ENCODE measurements around the gene KDM4C. TPM values are rescaled to one million over a fixed set of nuclear protein-coding genes. Genes with fewer than 3 reads are reported as not detected.

The KDM4C gene
- total and polyA plus RNA-seq, 11 donors, result 4.4 to 19.9 (median 13.3) TPM

- DNase-seq (peak in 2 of 5 donors; percentile 32 to 56), ATAC-seq (peak; percentile 47 to 83 (median 64))
- TF ChIP-seq POLR2A (IDR thresholded peaks at IDR 0.05) (no peak), CTCF (IDR thresholded peaks at IDR 0.05) (no peak)
- Histone ChIP-seq H3K27me3 (no peaks in the 10 kb centered on the region), H3K36me3 (peaks cover 0 to 36% (median 10%) of the 10 kb centered on the region in 9 donors), H3K4me3 (no peak overlapping the region), H3K9me3 (peaks cover 0 to 3% (median 0%) of the 10 kb centered on the region in 12 donors), H3K27ac (no peak overlapping the region), H3K4me1 (peaks cover 0 to 12% (median 0%) of the 10 kb centered on the region in 12 donors)
- 34 to 42% (median 37%) methylated on average over 2 of the region's 2 CpGs for WGBS, 4 donors
- intact Hi-C loops (cut with DNase I), result loop anchor here in 1 of 10 donors (5.0 kb wide), 1 partner anchor 38 kb away; no protein-coding TSS in a partner anchor
These were observed 346.9 kb downstream of the KDM4C start for GRCh38 chr9:7104625-7105024.

GRCh38 chr9:7105095-7105494, 347.3 kb downstream of the KDM4C start:
- DNase-seq (no peak), ATAC-seq (peak in 1 of 4 donors; percentile 42)
- Histone ChIP-seq H3K27ac (no peak overlapping the region), H3K36me3 (peaks cover 0 to 36% (median 10%) of the 10 kb centered on the region in 9 donors), H3K4me3 (no peak overlapping the region), H3K9me3 (no peaks in the 10 kb centered on the region), H3K27me3 (no peaks in the 10 kb centered on the region), H3K4me1 (peaks cover 0 to 12% (median 0%) of the 10 kb centered on the region in 12 donors)
- 68 to 75% (median 72%) methylated on average over 2 of the region's 2 CpGs for WGBS, 4 donors
- intact Hi-C loops (cut with DNase I), result loop anchor here in 1 of 10 donors (5.0 kb wide), 1 partner anchor 37 kb away; no protein-coding TSS in a partner anchor
- no peak for TF ChIP-seq CTCF (IDR thresholded peaks at IDR 0.05)
- no peak for TF ChIP-seq POLR2A (IDR thresholded peaks at IDR 0.05)

DNA sequence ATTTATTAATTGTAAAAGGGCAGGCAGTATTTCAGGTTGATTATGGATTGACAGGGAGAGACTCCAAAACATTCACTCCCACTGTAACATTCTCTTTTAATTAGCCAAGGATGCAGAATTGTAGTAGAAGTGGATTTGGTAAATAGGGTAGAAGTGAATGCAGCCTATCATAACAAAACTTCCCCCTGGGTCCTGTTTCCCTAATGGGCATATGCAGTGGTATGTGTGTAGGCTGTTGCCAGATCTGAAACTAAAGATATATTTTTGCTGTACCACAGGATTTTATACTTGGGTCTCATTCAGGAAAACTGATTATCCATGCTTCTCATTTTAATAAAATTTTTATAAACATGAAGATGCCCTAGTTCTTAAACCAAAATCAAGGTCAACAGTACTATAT, 351.2 kb downstream of the KDM4C start:
- H3K4me3 ChIP-seq, result no peak overlapping the region
- no peak for ATAC-seq
- no peak for DNase-seq

GRCh38 chr9:7111413-7111812, 353.6 kb downstream of the KDM4C start:
- intact Hi-C loops (cut with DNase I), result loop anchor here in 1 of 10 donors (5.0 kb wide), 1 partner anchor 51 kb away; no protein-coding TSS in a partner anchor
- no peak for ATAC-seq

More for the DNA sequence above, 351.2 kb downstream of the KDM4C start:
- TF ChIP-seq POLR2A (IDR thresholded peaks at IDR 0.05) (no peak), CTCF (IDR thresholded peaks at IDR 0.05) (no peak)
- intact Hi-C loops (cut with DNase I), result loop anchor here in 1 of 10 donors (5.0 kb wide), 1 partner anchor 33 kb away; no protein-coding TSS in a partner anchor
- no peaks in the 10 kb centered on the region for H3K9me3 ChIP-seq
- H3K36me3 ChIP-seq, result peaks cover 0 to 27% (median 6%) of the 10 kb centered on the region in 9 donors
- no peak overlapping the region for H3K27ac ChIP-seq
- no peaks in the 10 kb centered on the region for H3K27me3 ChIP-seq
- H3K4me1 ChIP-seq, result peaks cover 0 to 12% (median 0%) of the 10 kb centered on the region in 12 donors

More at GRCh38 chr9:7111413-7111812, 353.6 kb downstream of the KDM4C start:
- 65 to 96% (median 72%) methylated on average over 3 of the region's 3 CpGs for WGBS, 4 donors
- no peaks in the 10 kb centered on the region for H3K27me3 ChIP-seq
- no peak for DNase-seq
- H3K4me3 ChIP-seq, result no peak overlapping the region
- peaks cover 0 to 3% (median 0%) of the 10 kb centered on the region in 12 donors for H3K4me1 ChIP-seq
- no peaks in the 10 kb centered on the region for H3K9me3 ChIP-seq
- H3K27ac ChIP-seq, result no peak overlapping the region
- H3K36me3 ChIP-seq, result peaks cover 0 to 21% (median 0%) of the 10 kb centered on the region in 9 donors
- no peak for TF ChIP-seq CTCF (IDR thresholded peaks at IDR 0.05)
- TF ChIP-seq POLR2A (IDR thresholded peaks at IDR 0.05), result no peak

Data from heart left ventricle (tissue), 16 donors.